Astrocyte (in vitro differentiated cells and primary cell): ENCODE measurements around the gene ZP1. TPM values are rescaled to one million over a fixed set of nuclear protein-coding genes. Genes with fewer than 3 reads are reported as not detected.

Source experiments
- DNase-seq: peaks from one replicate; pipeline ENCODE4 v3.0.0-alpha.2; 2010; ENCODE audit warnings: low read depth
- FAIRE-seq: peaks from 2 replicates; lab custom pipeline; 2011; peaks lifted over from hg19 to GRCh38; lab: Jason Lieb, UNC
- H2AFZ ChIP-seq: 2 replicates; pipeline ENCODE4 v1.6.0; 2012; ENCODE audit warnings: low read depth, low read length, inconsistent platforms
- H3K27ac ChIP-seq: 2 replicates; pipeline ENCODE4 v1.5.1; 2011; ENCODE audit warnings: low read depth, low read length, inconsistent platforms
- H3K27me3 ChIP-seq: 2 replicates; pipeline ENCODE4 v1.6.0; 2011; ENCODE audit warnings: low read length, inconsistent platforms; ENCODE audit not compliant: insufficient read depth
- H3K36me3 ChIP-seq: 2 replicates; pipeline ENCODE4 v1.5.1; 2011; ENCODE audit warnings: low read length, inconsistent platforms; ENCODE audit not compliant: insufficient read depth
- H3K4me1 ChIP-seq: 2 replicates; pipeline ENCODE4 v1.5.1; 2011; ENCODE audit warnings: low read length, inconsistent platforms; ENCODE audit not compliant: insufficient read depth
- H3K4me2 ChIP-seq: 2 replicates; pipeline ENCODE4 v1.6.0; 2012; ENCODE audit warnings: low read length, inconsistent platforms
- H3K4me3 ChIP-seq: 2 replicates; pipeline ENCODE4 v1.5.1; 2011; ENCODE audit warnings: low read depth, mild to moderate bottlenecking, low read length, inconsistent platforms; ENCODE audit not compliant: insufficient read depth
- H3K79me2 ChIP-seq: 2 replicates; pipeline ENCODE4 v1.6.0; 2012; ENCODE audit warnings: mild to moderate bottlenecking, low read length, inconsistent platforms; ENCODE audit not compliant: insufficient read depth
- H3K9ac ChIP-seq: 2 replicates; pipeline ENCODE4 v1.6.0; 2012; ENCODE audit warnings: mild to moderate bottlenecking, low read length, inconsistent platforms
- H3K9me3 ChIP-seq: 2 replicates; pipeline ENCODE4 v1.5.1; 2012; ENCODE audit warnings: low read depth, mild to moderate bottlenecking, low read length, inconsistent platforms; ENCODE audit not compliant: insufficient read depth
- H4K20me1 ChIP-seq: 2 replicates; pipeline ENCODE4 v1.6.0; 2012; ENCODE audit warnings: low read length, inconsistent platforms; ENCODE audit not compliant: insufficient read depth
- H3K27ac Mint-ChIP-seq: one replicate; pipeline ENCODE4 v1.8.0; 2021; ENCODE audit warnings: mild to moderate bottlenecking, mixed read lengths; ENCODE audit not compliant: unreplicated experiment
- H3K27me3 Mint-ChIP-seq: one replicate; pipeline ENCODE4 v1.8.0; 2021; ENCODE audit warnings: low read depth, mixed read lengths; ENCODE audit not compliant: unreplicated experiment
- H3K36me3 Mint-ChIP-seq: one replicate; pipeline ENCODE4 v1.8.0; 2021; ENCODE audit warnings: low read depth, mixed read lengths; ENCODE audit not compliant: unreplicated experiment
- H3K4me1 Mint-ChIP-seq: one replicate; pipeline ENCODE4 v1.8.0; 2021; ENCODE audit warnings: low read depth, mixed read lengths; ENCODE audit not compliant: unreplicated experiment
- H3K4me3 Mint-ChIP-seq: one replicate; pipeline ENCODE4 v1.8.0; 2021; ENCODE audit warnings: mild to moderate bottlenecking, moderate library complexity, mixed read lengths; ENCODE audit not compliant: unreplicated experiment
- H3K9me3 Mint-ChIP-seq: one replicate; pipeline ENCODE4 v1.8.0; 2021; ENCODE audit warnings: mild to moderate bottlenecking, mixed read lengths; ENCODE audit not compliant: unreplicated experiment
- EZH2 ChIP-seq: IDR thresholded peaks from 2 replicates; pipeline ENCODE4 v1.6.1; 2012; ENCODE audit warnings: mild to moderate bottlenecking, low read length, inconsistent platforms; ENCODE audit not compliant: insufficient read depth
- total RNA-seq: library from RNA; stranded (reverse); gene quantifications from 2 replicates; pipeline ENCODE4 v1.2.1, GENCODE V29; 2021
- TF ChIP-seq, protein P1 (sequence below): IDR thresholded peaks from 2 replicates; pipeline ENCODE4 v1.5.1; 2011; ENCODE audit warnings: low read depth, mild to moderate bottlenecking, inconsistent platforms, low read length, moderate library complexity; ENCODE audit not compliant: insufficient read depth

Gene ZP1
- total RNA-seq, 1 donor from 2014 or later = not detected

DNA sequence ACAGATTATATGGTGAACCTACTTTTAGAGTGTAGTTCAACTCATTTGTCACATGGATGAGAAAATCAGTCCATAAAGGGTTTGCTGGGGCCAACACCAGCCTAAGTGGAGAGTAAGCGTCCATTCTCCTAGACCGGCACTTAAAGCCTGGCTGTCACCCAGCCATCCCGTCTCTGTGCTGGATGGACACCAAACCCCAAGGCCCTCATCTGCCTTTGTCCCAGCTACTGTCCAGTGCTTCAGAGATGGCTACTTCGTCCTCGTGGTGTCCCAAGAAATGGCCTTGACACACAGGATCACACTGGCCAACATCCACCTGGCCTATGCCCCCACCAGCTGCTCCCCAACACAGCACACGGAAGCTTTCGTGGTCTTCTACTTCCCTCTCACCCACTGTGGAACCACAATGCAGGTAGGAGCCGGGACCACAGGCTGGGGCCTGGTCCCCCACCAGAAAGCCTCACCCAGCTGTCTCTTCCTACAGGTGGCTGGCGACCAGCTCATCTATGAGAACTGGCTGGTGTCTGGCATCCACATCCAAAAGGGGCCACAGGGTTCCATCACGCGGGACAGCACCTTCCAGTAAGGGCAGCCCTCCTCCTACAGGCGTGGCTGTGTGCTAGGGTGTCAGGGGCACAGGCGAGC, 3.5 kb downstream of the ZP1 start:
- Mint-ChIP-seq H3K27me3 (peaks cover 6% of the 10 kb centered on the region), H3K36me3 (no peaks in the 10 kb centered on the region), H3K27ac (no peak overlapping the region), H3K4me3 (no peak overlapping the region), H3K4me1 (peaks cover 8% of the 10 kb centered on the region), H3K9me3 (no peaks in the 10 kb centered on the region)
- no peak overlapping the region for H3K9ac ChIP-seq
- FAIRE-seq (no peak), DNase-seq (no peak)
- no peak overlapping the region for H2AFZ ChIP-seq
- H3K36me3 ChIP-seq = no peaks in the 10 kb centered on the region
- H4K20me1 ChIP-seq = no peaks in the 10 kb centered on the region
- no peaks in the 10 kb centered on the region for H3K9me3 ChIP-seq
- no peak overlapping the region for H3K4me3 ChIP-seq
- H3K4me1 ChIP-seq = peaks cover 18% of the 10 kb centered on the region
- no peak overlapping the region for H3K4me2 ChIP-seq
- TF ChIP-seq, protein P1, sequence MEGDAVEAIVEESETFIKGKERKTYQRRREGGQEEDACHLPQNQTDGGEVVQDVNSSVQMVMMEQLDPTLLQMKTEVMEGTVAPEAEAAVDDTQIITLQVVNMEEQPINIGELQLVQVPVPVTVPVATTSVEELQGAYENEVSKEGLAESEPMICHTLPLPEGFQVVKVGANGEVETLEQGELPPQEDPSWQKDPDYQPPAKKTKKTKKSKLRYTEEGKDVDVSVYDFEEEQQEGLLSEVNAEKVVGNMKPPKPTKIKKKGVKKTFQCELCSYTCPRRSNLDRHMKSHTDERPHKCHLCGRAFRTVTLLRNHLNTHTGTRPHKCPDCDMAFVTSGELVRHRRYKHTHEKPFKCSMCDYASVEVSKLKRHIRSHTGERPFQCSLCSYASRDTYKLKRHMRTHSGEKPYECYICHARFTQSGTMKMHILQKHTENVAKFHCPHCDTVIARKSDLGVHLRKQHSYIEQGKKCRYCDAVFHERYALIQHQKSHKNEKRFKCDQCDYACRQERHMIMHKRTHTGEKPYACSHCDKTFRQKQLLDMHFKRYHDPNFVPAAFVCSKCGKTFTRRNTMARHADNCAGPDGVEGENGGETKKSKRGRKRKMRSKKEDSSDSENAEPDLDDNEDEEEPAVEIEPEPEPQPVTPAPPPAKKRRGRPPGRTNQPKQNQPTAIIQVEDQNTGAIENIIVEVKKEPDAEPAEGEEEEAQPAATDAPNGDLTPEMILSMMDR = no peak
- no peak for TF ChIP-seq EZH2
- no peaks in the 10 kb centered on the region for H3K79me2 ChIP-seq
- H3K27ac ChIP-seq = no peak overlapping the region
- H3K27me3 ChIP-seq = peaks cover 3% of the 10 kb centered on the region

DNA sequence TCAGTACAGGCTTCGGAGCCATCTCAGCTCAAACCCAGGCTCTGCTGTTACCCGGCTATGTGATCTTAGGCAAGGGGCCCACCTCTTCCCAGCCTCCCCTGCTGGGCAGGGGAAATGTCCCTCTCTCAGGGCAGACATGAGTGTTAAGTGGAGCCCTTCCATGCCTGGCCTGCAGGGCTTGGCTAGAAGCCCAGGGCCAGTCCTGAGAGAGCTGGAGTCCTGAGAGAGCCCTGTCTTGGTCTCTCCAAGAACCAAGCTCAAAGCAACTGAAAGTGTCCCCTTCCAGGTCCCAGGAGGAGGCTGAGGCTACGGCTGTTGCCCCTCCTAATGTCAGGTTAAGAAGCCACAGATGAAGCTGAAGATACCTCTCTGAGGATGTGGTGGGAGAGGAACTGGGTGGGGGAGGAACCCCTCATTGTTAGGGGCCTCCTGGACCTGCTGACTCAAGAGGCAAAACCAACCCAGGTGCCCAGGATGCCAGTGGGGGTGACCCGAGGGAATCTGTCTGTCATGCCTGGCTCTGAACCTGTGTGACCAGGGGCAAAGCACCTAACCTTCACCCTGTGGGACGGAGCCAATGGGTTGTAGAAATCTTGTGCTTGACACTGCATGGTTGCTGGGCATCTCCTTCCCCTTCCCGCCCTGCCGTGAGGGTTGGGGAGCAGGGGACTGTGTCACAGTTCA, 4.2 kb downstream of the ZP1 start:
- no peak overlapping the region for H3K27ac ChIP-seq
- peak overlapping the region; percentile 41 for H3K27ac Mint-ChIP-seq
- no peaks in the 10 kb centered on the region for H3K9me3 Mint-ChIP-seq
- H3K4me3 ChIP-seq = no peak overlapping the region
- H3K9ac ChIP-seq = no peak overlapping the region
- no peak overlapping the region for H3K4me3 Mint-ChIP-seq
- H3K4me1 Mint-ChIP-seq = peaks cover 8% of the 10 kb centered on the region
- TF ChIP-seq EZH2 = no peak
- TF ChIP-seq, protein P1 = peak; percentile 7
- H4K20me1 ChIP-seq = no peaks in the 10 kb centered on the region
- no peaks in the 10 kb centered on the region for H3K9me3 ChIP-seq
- no peaks in the 10 kb centered on the region for H3K36me3 Mint-ChIP-seq
- DNase-seq = no peak
- FAIRE-seq = no peak
- H3K79me2 ChIP-seq = no peaks in the 10 kb centered on the region
- H3K4me1 ChIP-seq = peaks cover 18% of the 10 kb centered on the region
- H2AFZ ChIP-seq = no peak overlapping the region
- H3K36me3 ChIP-seq = no peaks in the 10 kb centered on the region
- peaks cover 6% of the 10 kb centered on the region for H3K27me3 Mint-ChIP-seq
- H3K4me2 ChIP-seq = no peak overlapping the region
- H3K27me3 ChIP-seq = peaks cover 3% of the 10 kb centered on the region
